Measurements from ENCODE around the gene CRISP2. TPM values are rescaled to one million over a fixed set of nuclear protein-coding genes. Genes with fewer than 3 reads are reported as not detected.

CRISP2 gene
- total and polyA plus RNA-seq, 9 of the 15 experiments (the other 6 are each of a cell fraction or from before 2014, with no cell fraction given), result not detected

DNA sequence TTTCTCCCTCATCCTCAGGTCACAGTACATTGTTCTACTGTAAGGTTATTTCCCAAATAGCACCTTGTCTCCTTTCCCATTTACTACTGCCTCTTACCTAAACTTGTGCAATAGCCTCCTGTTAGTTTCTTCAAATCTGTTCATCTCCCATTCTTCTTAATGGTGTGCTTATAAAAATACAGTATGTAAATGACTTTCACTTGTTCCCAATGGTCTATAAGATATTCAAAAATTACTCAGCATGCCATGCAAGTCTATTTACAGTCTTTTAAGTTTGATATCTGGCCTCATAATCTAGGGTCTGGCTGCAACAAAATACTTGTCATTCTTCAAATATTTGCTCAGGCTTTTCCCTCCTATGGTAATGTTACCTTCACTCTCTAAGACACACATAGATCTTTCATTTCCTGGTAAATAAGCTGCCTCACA lies 45.2 kb downstream of the CRISP2 start (continued):
- TF ChIP-seq, protein P1, sequence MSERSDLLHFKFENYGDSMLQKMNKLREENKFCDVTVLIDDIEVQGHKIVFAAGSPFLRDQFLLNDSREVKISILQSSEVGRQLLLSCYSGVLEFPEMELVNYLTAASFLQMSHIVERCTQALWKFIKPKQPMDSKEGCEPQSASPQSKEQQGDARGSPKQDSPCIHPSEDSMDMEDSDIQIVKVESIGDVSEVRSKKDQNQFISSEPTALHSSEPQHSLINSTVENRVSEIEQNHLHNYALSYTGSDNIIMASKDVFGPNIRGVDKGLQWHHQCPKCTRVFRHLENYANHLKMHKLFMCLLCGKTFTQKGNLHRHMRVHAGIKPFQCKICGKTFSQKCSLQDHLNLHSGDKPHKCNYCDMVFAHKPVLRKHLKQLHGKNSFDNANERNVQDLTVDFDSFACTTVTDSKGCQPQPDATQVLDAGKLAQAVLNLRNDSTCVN (CRISPR knock-in tag; IDR thresholded peaks at IDR 0.05), result 0 out of 2 replicates have a peak, but pooled peaks have one; percentile 10
- TF ChIP-seq FOXA3 (CRISPR knock-in tag; conservative IDR thresholded peaks at IDR 0.05 in 1 of 2, IDR thresholded peaks at IDR 0.05 in 1 of 2) (peak in 1 of 2 experiments; percentile 22; a peak in 1 of 4 replicates), SREBF1 (IDR thresholded peaks at IDR 0.05; ENCODE audit: borderline replicate concordance, low read depth, low read length) (no peak)

DNA sequence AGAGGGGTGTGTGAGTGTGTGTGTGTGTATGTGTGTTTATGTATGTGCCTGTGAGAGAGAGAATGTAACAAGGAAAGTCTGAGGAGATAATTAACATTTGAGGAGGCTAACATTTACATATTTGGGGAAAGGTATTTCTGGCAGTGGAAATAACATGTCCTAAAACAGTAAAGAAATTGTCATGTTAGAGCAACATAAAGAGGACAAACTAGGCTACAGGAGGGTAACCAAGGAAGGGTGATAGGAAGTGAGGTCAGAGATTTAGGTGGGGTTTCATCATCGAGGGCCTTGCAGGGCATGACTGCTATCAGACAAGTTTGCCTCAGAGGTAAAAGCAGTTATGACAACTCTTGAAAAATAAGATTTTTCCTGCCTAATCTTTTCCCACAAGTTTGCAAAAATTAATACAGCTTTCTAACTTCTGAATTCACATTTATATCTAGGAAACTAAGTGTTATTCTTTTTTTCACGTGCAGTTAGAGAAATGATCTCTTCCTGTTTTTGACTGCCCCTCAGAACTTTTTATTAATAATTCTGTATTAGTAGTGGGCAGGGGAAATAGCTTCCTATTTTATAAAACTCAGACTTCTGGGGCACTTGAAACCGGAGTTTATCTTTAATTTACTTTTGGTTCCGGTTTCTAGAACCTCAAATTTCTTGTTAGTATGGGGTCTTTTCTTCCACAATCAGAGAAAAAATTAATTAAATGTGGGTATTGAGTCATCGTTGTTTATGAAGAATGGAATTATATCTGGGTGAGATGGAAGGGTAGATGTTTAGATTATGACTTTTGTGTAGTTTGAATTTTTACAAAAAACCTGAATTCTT lies 46.2 kb downstream of the CRISP2 start:
- H3K27ac ChIP-seq (ENCODE audit: extremely low read depth, low read depth, low read length), result peak overlapping the region; percentile 34
- intact Hi-C loops (cut with micrococcal nuclease) (loop anchor here (1.0 to 2.0 kb wide), 2 partner anchors 21 to 34 kb away; no protein-coding TSS in a partner anchor), in situ Hi-C loops (cut with MboI) (no loop called here)
- ChIA-PET CTCF (ENCODE audit: low intra/inter-chr PET ratio) (no interaction called here), POLR2A (interaction anchor here (1.5 to 1.6 kb wide), 2 partner anchors 31 to 32 kb away, joined by 3 to 4 read pairs; partner anchors contain the start of gene RHAG)
- ATAC-seq, result peak; percentile 86
- H4K20me1 ChIP-seq (replicated peaks; ENCODE audit: control insufficient read depth, insufficient read depth, low read length), result no peaks in the 10 kb centered on the region
- no peaks in the 10 kb centered on the region for H3K9me1 ChIP-seq (ENCODE audit: control insufficient read depth, insufficient read depth, low read length)
- BruUV-seq (replicated peaks), result no TSS peak
- H3K9me3 ChIP-seq (replicated peaks; ENCODE audit: control insufficient read depth, insufficient read depth, low read depth, low read length), result no peaks in the 10 kb centered on the region
- WGBS (ENCODE audit: insufficient coverage, low coverage, missing lambda C conversion rate), result 6% methylated on average over 5 of the region's 5 CpGs
- peak overlapping the region; percentile 67 for H2AFZ ChIP-seq (ENCODE audit: low read depth, low read length)
- H3K4me2 ChIP-seq (ENCODE audit: insufficient read depth, low read length), result peak overlapping the region; percentile 17; the same call in 1 of the 2 replicates
- no peaks in the 10 kb centered on the region for H3K36me3 ChIP-seq (ENCODE audit: control insufficient read depth, insufficient read depth, low read length)
- no peaks in the 10 kb centered on the region for H3K27me3 ChIP-seq (ENCODE audit: control insufficient read depth in 2 of 2, insufficient read depth in 2 of 2, low read length in 2 of 2)
- peak; percentile 32 to 75 (median 52) for DNase-seq (ENCODE audit: extremely low read depth in 1 of 4, low spot score in 3 of 4)
- H3K4me1 ChIP-seq (replicated peaks in 1 of 2; ENCODE audit: control insufficient read depth in 2 of 2, insufficient read depth in 2 of 2, low read length in 2 of 2), result peaks cover 8 to 28% of the 10 kb centered on the region in 2 experiments; a peak in 4 of 5 replicates
- FAIRE-seq, result peak; percentile 59
- H3K9ac ChIP-seq (ENCODE audit: insufficient read depth in 1 of 2, low read depth in 2 of 2, low read length in 2 of 2), result peak overlapping the region in 1 of 2 experiments; percentile 25; a peak in 2 of 4 replicates
- H3K79me2 ChIP-seq (ENCODE audit: control insufficient read depth, insufficient read depth, low read length), result no peaks in the 10 kb centered on the region
- no peak overlapping the region for H3K4me3 ChIP-seq
- TF ChIP-seq BCL6 (CRISPR knock-in tag; IDR thresholded peaks at IDR 0.05) (no peak), TOE1 (IDR thresholded peaks at IDR 0.05; ENCODE audit: borderline replicate concordance) (peak; percentile 53), TOE1 (CRISPR knock-in tag; IDR thresholded peaks at IDR 0.05; ENCODE audit: borderline replicate concordance, low read depth) (no peak), ZNF584 (CRISPR knock-in tag; IDR thresholded peaks at IDR 0.05; ENCODE audit: low read depth) (peak; percentile 8), KLF6 (CRISPR knock-in tag; IDR thresholded peaks at IDR 0.05; ENCODE audit: borderline replicate concordance) (no peak), YY1 (IDR thresholded peaks at IDR 0.05; ENCODE audit: borderline replicate concordance in 1 of 3, control insufficient read depth in 1 of 3, extremely low read depth in 1 of 3, insufficient read depth in 3 of 3, insufficient read length in 1 of 3, insufficient replicate concordance in 2 of 3, low read depth in 1 of 3, low read length in 2 of 3) (no peak), MCM5 (IDR thresholded peaks at IDR 0.05; ENCODE audit: low read depth) (no peak), CCNT2 (IDR thresholded peaks at IDR 0.05; ENCODE audit: borderline replicate concordance, extremely low read depth, insufficient read length, low read depth, low read length) (peak; percentile 26), CREBBP (IDR thresholded peaks at IDR 0.05; ENCODE audit: low read depth, low read length) (no peak), EP400 (IDR thresholded peaks at IDR 0.05) (peak; percentile 49), ZNF586 (CRISPR knock-in tag; conservative IDR thresholded peaks at IDR 0.05) (no peak), MYC (IDR thresholded peaks at IDR 0.05; ENCODE audit: low read depth, low read length) (peak; percentile 26; the same call in 1 of the 2 replicates), MYC (CRISPR knock-in tag; IDR thresholded peaks at IDR 0.05; ENCODE audit: borderline replicate concordance, low read depth) (no peak)
- TF ChIP-seq, protein P2, sequence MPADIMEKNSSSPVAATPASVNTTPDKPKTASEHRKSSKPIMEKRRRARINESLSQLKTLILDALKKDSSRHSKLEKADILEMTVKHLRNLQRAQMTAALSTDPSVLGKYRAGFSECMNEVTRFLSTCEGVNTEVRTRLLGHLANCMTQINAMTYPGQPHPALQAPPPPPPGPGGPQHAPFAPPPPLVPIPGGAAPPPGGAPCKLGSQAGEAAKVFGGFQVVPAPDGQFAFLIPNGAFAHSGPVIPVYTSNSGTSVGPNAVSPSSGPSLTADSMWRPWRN (IDR thresholded peaks at IDR 0.05; ENCODE audit: low read depth), result no peak
